Activated CD4-positive, alpha-beta T cell treated with anti-CD3 and anti-CD28 coated beads for 48 hours (primary cell): ENCODE results near the gene TSPAN4.

Experiments
- DNase-seq: peaks from one replicate; pipeline ENCODE4 v3.0.0-alpha.2; 2020

TSPAN4 gene

GRCh38 chr11:824942-825341 lies 17.7 kb upstream of the TSPAN4 start:
- no peak for DNase-seq

- no peak for DNase-seq
These were observed 17.1 kb upstream of the TSPAN4 start for GRCh38 chr11:825366-826226.

GRCh38 chr11:826227-826621 lies 16.4 kb upstream of the TSPAN4 start:
- no peak for DNase-seq

DNA sequence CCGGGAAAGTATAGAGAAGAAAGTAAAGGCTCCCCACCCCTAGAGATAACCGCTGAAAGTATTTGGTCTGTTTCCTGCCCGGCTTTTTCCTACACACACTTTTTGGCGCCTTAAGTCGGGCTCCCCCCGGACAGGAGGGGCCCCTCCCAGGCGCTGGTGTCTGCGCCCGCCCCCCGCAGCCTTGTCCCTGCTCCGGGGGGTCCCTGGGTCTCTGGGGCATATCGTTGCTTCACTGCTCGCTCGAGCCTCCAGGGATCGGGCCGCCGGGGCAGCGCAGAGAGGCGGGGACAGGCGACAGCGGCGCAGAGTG lies 15.9 kb upstream of the TSPAN4 start:
- no peak for DNase-seq

DNA sequence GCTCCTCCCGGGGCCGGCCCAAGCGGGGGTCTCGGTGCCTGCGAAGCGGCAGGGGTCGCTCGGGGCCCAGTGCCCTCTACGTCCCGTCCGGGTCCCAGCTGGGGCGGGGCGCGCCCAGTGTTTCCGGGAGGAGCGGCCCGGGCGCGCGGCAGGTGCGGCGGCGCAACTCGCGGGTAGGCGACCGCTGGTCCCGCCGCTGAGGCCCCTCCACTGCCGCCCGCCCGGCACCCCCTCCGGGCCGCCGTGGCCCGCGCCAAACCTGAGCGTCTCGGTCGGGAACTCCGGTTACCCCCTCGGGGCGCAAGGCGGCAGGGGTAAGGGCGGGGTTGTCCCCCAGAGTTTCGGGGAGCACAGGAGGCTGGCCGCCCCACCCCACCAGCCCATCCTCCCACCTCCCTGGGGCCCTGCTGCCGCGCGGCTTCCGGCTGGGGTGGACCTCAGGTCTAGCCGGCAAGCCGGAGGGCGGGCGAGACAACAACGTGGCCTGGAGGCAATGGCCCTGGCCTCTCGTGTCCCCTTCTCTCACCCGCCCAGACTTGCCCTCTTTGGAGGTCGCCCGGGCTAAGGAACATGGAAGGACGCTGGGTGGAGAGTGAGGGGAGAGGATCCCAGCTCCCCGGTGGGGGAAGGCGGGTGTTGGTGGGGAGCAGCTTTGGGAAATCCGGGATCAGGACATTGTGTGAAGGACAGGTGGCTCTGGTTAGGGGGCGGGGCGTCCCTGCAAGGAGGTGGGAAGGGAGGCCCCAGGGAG lies 15.3 kb upstream of the TSPAN4 start:
- no peak for DNase-seq

- no peak for DNase-seq
These were observed 14.8 kb upstream of the TSPAN4 start, which contains the start of gene CRACR2B for GRCh38 chr11:827897-828192. TSS of gene CRACR2B (plus strand) at chr11:827919. CDS start at chr11:828608, 689 bp downstream.

GRCh38 chr11:828506-829175 lies 14.0 kb upstream of the TSPAN4 start:
- DNase-seq, result no peak

DNA sequence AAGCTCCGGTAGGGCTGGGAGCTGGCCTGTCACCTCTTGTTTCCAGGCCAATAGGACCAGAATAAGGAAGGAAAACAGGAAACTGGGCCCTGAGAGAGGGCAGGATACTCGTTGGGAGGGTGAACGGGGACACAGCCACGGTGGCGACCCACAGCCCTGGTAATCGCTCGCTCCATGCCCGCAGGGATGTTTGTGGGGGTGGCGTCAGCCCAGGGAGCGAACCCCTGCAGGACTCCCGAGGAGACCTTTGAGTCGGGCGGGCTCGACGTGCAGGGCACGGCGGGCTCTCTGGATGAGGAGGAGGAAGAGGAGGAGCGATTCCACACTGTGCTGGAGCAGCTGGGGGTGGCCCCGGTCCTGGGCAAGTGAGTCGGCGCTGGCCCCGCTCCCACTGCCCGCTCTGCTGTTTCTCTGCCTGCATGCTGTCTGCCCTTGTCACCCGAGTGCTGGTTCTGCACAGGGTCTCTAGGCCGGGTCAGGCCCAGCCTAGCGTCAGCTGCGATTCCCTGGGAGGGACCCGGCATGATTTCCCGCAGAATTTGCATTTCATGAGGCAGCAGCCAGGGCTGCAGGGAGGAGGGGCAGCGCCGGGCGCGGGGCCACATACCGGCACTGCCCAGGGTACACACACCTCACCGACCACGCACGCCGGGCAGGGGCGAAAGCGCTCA lies 13.3 kb upstream of the TSPAN4 start:
- no peak for DNase-seq

DNA sequence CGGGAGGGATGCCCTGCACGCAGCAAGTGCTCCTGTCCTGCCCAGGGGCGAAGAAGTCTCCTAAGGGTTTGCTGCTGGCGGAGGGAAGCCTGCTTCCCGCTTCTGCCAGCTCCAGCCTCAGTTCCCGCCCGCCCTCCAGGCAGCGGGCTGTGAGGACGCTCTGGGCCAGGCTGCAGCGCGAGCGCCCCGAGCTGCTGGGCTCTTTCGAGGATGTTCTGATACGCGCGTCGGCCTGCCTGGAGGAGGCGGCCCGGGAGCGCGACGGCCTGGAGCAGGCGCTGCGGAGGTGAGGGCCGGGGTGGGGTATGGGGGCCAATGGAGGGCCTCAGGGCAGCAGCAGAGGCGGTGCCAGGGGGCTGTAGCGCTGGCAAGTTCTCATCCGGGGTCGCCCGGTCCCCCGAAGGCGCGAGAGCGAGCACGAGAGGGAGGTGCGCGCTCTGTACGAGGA lies 12.8 kb upstream of the TSPAN4 start:
- DNase-seq, result no peak

DNA sequence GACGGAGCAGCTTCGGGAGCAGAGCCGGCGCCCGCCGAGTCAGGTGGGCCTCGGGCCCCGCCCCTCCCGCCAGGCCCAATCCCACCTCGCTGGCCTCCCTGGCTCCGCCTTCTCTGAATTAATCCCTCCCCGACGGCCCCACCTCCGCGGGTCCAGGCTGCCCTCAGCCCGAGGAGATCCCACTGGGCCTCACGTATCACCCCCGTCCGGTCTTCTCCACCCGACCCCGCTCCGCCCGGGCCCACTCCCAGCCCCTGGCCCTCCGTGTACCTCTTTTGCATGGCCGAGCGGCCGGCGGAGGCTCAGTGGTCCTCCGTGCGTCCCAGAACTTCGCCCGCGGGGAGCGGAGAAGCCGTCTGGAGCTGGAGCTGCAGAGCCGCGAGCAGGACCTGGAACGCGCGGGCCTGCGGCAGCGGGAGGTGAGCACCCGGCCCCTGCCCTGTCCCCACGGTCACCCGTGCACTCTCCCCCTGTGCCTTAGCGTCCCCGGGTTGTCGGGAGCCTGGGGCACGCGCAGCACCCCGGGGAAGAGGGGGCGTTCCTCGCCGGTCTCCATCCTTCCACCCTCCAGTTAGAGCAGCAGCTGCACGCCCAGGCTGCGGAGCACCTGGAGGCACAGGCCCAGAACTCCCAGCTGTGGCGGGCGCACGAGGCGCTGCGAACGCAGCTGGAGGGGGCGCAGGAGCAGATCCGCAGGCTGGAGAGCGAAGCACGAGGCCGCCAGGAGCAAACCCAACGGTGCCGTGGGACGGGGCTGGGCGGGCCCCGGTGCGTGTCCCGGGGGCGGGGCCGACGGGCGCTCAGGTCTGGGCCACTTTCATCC lies 12.1 kb upstream of the TSPAN4 start:
- peak; percentile 71 for DNase-seq

DNA sequence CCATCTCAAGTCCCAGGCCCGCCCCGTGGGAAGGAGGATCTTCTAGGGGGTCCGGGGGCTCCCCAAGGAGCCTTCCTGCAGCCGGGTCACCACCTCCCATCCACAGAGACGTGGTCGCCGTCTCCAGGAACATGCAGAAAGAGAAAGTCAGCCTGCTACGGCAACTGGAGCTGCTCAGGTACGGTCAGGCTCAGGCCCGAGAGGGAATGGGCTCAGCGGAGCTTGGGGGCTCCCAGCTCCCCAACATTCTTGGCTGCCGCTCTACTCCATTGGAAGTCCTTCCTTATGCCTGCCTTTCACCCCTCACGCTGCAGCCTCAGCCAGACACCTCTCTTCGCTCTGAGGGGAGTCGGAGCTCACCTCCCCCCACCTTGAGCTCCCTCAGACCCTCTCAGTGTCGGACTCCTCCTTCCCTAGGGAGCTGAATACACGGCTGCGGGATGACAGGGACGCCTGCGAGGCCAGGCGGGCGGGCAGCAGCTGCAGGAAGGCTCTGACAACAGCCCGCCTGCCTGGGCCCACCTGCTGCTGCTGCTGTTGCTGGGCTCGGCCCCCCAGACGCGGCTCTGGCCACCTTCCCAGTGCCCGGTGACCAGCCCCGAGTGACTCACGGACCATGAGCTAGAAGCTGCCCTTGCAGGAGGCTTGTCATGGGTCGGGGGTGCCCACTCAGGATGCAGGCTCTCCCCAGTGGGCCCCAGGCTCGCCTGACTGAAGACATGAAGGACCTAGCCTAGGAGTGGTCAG lies 11.4 kb upstream of the TSPAN4 start:
- DNase-seq, result no peak

- no peak for DNase-seq
These were observed 10.6 kb upstream of the TSPAN4 start for GRCh38 chr11:831961-832528.

DNA sequence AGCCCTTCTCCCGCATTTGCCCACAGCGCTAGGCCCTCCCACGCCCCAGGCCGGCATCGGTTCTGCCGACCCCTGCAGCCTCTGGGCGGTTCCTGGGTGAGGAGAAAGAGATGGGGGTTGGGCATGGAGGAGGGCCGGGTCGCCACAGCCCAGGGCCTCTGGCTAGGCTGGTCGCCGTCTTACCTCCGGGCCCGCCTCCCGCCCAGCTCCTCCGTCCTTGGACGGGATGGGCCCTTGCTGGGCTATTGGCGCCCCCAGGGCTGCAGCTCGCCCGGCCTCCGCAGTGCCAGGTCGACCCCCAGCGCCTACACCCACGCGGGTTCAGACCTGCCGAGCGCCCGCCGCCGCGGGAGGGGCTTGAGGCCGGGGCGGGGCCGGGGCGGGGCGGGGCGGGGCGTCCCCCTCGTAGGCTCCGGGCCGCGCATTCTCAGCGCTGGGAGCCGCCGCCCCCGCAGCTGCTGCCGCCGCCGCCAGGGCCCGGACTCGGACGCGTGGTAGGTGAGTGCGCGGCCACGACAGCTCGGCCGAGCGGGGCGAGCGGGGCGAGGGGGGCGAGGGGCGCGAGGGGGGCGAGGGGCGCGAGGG lies 10.0 kb upstream of the TSPAN4 start, which contains the start of gene CD151:
TSS of gene CD151 (plus strand) at position 424 of the 585 bp plus-strand sequence. CDS start 3,118 bp downstream, outside the sequence.
- peak; percentile 63 for DNase-seq

- DNase-seq, result peak; percentile 49
These were observed 9.4 kb upstream of the TSPAN4 start for GRCh38 chr11:833114-833791.

DNA sequence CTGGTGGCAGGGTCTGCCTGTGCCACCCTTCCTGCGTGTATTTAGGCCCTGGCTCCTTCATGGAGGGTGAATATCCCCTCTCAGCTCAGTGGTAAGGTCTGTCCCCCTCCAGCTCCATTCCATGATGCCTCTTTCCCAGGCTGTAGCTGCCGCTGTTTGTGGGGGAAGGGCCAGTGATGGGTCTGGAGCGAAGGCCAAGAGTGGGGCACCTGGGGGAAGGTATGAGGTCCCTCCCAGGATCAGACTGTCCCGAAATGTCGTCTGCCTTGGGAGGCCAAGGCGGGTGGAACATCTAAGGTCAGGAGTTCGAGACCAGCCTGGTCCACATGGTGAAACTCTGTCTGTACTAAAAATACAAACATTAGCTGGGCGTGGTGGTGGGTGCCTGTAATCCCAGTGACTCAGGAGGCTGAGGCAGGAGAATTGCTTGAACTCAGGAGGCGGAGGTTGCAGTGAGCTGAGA lies 8.8 kb upstream of the TSPAN4 start:
- no peak for DNase-seq

DNA sequence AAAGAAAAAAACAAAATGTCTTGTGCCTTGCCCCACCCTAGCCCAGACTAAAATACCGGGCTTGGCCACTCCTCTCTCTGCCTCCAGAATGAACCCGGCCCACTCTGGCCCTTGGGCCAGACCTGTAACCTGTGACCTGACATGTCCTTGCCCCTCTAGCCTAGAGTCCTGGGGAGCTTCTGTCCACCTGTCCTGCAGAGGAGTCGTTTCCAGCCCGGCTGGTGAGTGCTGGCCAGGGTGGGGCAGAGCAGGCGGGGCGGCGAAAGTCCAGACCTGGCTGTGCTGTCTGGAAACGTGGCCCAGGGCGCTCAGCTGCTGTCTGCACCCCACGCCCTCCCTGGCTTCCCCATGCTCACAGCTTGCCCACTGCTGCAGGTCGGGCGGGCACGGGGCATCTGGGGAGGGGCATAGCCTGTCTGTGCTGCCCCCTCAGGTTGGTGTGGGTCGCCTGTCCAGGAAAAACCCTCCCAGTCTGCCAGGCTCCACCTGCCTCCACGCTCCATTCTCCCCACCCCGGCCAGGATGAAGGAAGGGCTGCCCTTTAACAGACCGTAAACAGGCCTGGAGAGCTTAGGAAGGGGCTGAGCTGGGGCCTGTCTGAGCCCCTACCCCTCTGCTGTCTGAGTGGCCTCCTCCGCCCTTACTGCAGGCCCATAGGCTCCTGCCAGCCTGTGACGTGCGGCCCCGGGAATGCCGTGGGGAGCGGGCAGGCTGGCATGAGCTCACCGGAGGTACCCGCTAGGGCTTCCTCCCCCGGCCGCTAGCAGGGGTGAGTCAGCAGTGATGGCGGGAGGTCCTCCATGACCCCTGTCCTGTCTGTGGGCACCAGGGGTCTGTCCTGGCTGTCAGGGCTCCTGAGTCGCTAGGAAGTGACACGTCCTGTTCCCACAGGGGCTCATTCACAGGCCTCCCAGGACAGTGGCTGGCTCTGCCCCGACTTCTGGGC lies 8.0 kb upstream of the TSPAN4 start:
- no peak for DNase-seq

- no peak for DNase-seq
These were observed 6.4 kb upstream of the TSPAN4 start for GRCh38 chr11:836274-836673.

- no peak for DNase-seq
These were observed 6.0 kb upstream of the TSPAN4 start for GRCh38 chr11:836700-837099.
